ENCODE results near the gene CDH15. TPM values are rescaled to one million over a fixed set of nuclear protein-coding genes. Genes with fewer than 3 reads are reported as not detected.
A peak's percentile ranks its signal among the peaks of the same experiment; 100 is the strongest.

CDH15 gene
- total and polyA plus RNA-seq, 2 donors from 2014 or later = 0.22 to 0.31 TPM

DNA sequence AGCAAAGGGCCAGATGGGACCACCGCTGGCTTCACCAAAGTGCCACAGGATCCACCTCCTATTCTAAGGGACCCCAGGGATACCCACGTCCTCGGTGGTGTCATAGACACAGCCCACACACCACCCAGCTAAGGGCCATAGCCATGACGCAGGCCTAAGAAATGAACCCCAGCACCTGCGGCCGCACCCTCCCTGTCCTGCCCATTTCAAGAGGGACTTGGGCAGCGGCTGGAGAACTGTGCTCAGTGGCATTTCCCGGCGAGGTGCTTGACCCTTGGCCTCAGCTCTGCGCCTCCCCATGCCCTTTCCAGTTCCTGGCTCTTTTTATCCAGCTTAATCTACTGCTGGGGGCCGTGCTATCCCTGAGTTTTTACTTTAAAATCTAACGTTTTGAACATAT lies 73.2 kb downstream of the CDH15 start:
- Histone ChIP-seq H3K9me3 (ENCODE audit: control insufficient read depth in 2 of 3, insufficient read depth in 1 of 3, low read length in 3 of 3) (no peaks in the 10 kb centered on the region), H3K4me3 (ENCODE audit: low read length in 3 of 3) (no peak overlapping the region), H3K36me3 (ENCODE audit: control insufficient read depth in 2 of 3, insufficient read depth in 3 of 3, low read length in 3 of 3) (no peaks in the 10 kb centered on the region), H3K27me3 (ENCODE audit: control insufficient read depth, insufficient read depth, low read length) (no peaks in the 10 kb centered on the region), H3K9ac (ENCODE audit: low read length in 3 of 3) (no peak overlapping the region), H3K4me1 (ENCODE audit: control insufficient read depth in 2 of 3, insufficient read depth in 2 of 3, low read depth in 1 of 3, low read length in 3 of 3) (peaks cover 0 to 5% (median 2%) of the 10 kb centered on the region in 3 donors), H3K27ac (ENCODE audit: low read depth in 2 of 2, low read length in 2 of 2) (no peak overlapping the region)
- intact Hi-C loops (cut with DNase I) = no loop called here
- TF ChIP-seq CTCF (IDR thresholded peaks at IDR 0.05; ENCODE audit: borderline replicate concordance, extremely low read depth, insufficient read depth) = no peak
- DNase-seq (peak in 1 of 5 donors; percentile 72), FAIRE-seq (no peak)

Other genes starting within 250 kb of the CDH15 start
- 8.0 TPM for gene CBFA2T3, start 194.5 kb upstream of the CDH15 start, total RNA-seq
- 0.75 TPM for gene CBFA2T3, start 194.5 kb upstream of the CDH15 start, polyA plus RNA-seq (ENCODE audit: insufficient read depth, low read depth, low replicate concordance)
- gene ACSF3, start 77.9 kb upstream of the CDH15 start, total RNA-seq = 33.2 TPM
- 39.0 TPM for gene ACSF3, start 77.9 kb upstream of the CDH15 start, polyA plus RNA-seq (ENCODE audit: insufficient read depth, low read depth, low replicate concordance)
- 1.8 TPM for gene SLC22A31, start 28.8 kb downstream of the CDH15 start, total RNA-seq
- gene SLC22A31, start 28.8 kb downstream of the CDH15 start, polyA plus RNA-seq (ENCODE audit: insufficient read depth, low read depth, low replicate concordance) = 0.47 TPM
- 12.7 TPM for gene ZNF778, start 46.0 kb downstream of the CDH15 start, total RNA-seq
- 2.2 TPM for gene ZNF778, start 46.0 kb downstream of the CDH15 start, polyA plus RNA-seq (ENCODE audit: insufficient read depth, low read depth, low replicate concordance)